Panc1 (cell line): Measurements from ENCODE around the gene TNPO3. TPM values are rescaled to one million over a fixed set of nuclear protein-coding genes. Genes with fewer than 3 reads are reported as not detected.

ENCODE experiments used
- ATAC-seq: fragments of 200-7000 bp; cut with Tn5 transposase; 2 replicates; pipeline ENCODE4 v1.9.1; 2020; ENCODE audit warnings: mild to moderate bottlenecking, moderate library complexity
- BruUV-seq: library from RNA; stranded (reverse); fragments of 400-500 nt; replicated peaks from 2 replicates; lab custom pipeline; 2021; lab: Mats Ljungman, UMichigan
- CTCF ChIA-PET: fragments of 300-600 bp; sonication (Branson Sonifier 250); formaldehyde crosslinking; loops from one replicate; lab custom pipeline; 2022; ENCODE audit warnings: antibody characterized with exemption; lab: Charles Lee
- POLR2A ChIA-PET: fragments of 300-600 bp; sonication (Branson Sonifier 250); formaldehyde crosslinking; loops from one replicate; lab custom pipeline; 2022; ENCODE audit warnings: antibody characterized with exemption; lab: Charles Lee
- DNase-seq: peaks from one replicate; pipeline ENCODE4 v3.0.0-alpha.2; 2010; ENCODE audit warnings: low read depth, low spot score
- H3K27ac ChIP-seq: 2 replicates; pipeline ENCODE4 v1.5.1; 2011; ENCODE audit warnings: mild to moderate bottlenecking, low read length, inconsistent platforms
- H3K27me3 ChIP-seq: fragments of 200-500 bp; sonication (Bioruptor generic); 2 replicates; pipeline ENCODE4 v1.6.0; 2014; ENCODE audit warnings: low read length, inconsistent platforms; ENCODE audit not compliant: control insufficient read depth, insufficient read depth
- H3K36me3 ChIP-seq: fragments of 200-500 bp; sonication (Bioruptor generic); 2 replicates; pipeline ENCODE4 v1.5.1; 2014; ENCODE audit warnings: inconsistent platforms, mild to moderate bottlenecking, low read length, moderate library complexity; ENCODE audit not compliant: control insufficient read depth, insufficient read depth
- H3K4me1 ChIP-seq: 2 replicates; pipeline ENCODE4 v1.5.1; 2011; ENCODE audit warnings: inconsistent platforms, mild to moderate bottlenecking, low read length, moderate library complexity; ENCODE audit not compliant: control insufficient read depth, insufficient read depth
- H3K4me3 ChIP-seq, 2 experiments: 2 replicates each; pipeline ENCODE4 v1.5.1; 2011 to 2012; ENCODE audit warnings: low read depth in 2 of 2, low read length in 2 of 2, mild to moderate bottlenecking in 2 of 2, inconsistent platforms in 1 of 2, moderate library complexity in 1 of 2
- H3K9me3 ChIP-seq: fragments of 200-500 bp; sonication (Bioruptor generic); 2 replicates; pipeline ENCODE4 v1.5.1; 2014; ENCODE audit warnings: low read depth, mild to moderate bottlenecking, inconsistent platforms, low read length, moderate library complexity; ENCODE audit not compliant: control insufficient read depth, insufficient read depth
- CTCF ChIP-seq: fragments of 450-650 bp; IDR thresholded peaks from 2 replicates; pipeline ENCODE4 v1.5.1; 2017; ENCODE audit warnings: mild to moderate bottlenecking
- POLR2AphosphoS5 ChIP-seq: IDR thresholded peaks from 2 replicates; pipeline ENCODE4 v1.6.1; 2012; ENCODE audit warnings: mild to moderate bottlenecking, low read depth, low read length, moderate library complexity
- SIN3A ChIP-seq: IDR thresholded peaks from 2 replicates; pipeline ENCODE4 v1.6.1; 2012; ENCODE audit warnings: low read depth, mild to moderate bottlenecking, low read length, moderate library complexity, borderline replicate concordance; ENCODE audit not compliant: insufficient read depth
- TCF7L2 ChIP-seq: IDR thresholded peaks from 2 replicates; pipeline ENCODE4 v1.6.1; 2011; ENCODE audit warnings: mild to moderate bottlenecking, low read depth, low read length, inconsistent platforms
- in situ Hi-C: cut with HindIII; loops from 2 replicates; pipeline ENCODE4 v1.10.0; 2016; ENCODE audit warnings: low sequenced_read_pairs, low pct_unique_long_range_greater_than_20kb
- intact Hi-C: fragments of 100-400 bp; cut with micrococcal nuclease; formaldehyde crosslinking; loops from one replicate; pipeline ENCODE4 v1.10.0; 2022; ENCODE audit not compliant: unreplicated experiment
- total RNA-seq: library from RNA; stranded (reverse); gene quantifications from one replicate; pipeline ENCODE4 v1.2.1, GENCODE V29; 2021; ENCODE audit not compliant: unreplicated experiment
- TF ChIP-seq, protein P1 (sequence below), 2 experiments: IDR thresholded peaks; 2 replicates each; pipeline ENCODE4 v1.6.1; 2011 to 2012; ENCODE audit warnings: low read depth in 2 of 2, control low read depth in 1 of 2, low read length in 1 of 2, mild to moderate bottlenecking in 1 of 2, moderate library complexity in 1 of 2; ENCODE audit not compliant: insufficient read depth in 1 of 2

TNPO3 gene
- total RNA-seq, 1 experiment from 2014 or later, result 71.8 TPM

DNA sequence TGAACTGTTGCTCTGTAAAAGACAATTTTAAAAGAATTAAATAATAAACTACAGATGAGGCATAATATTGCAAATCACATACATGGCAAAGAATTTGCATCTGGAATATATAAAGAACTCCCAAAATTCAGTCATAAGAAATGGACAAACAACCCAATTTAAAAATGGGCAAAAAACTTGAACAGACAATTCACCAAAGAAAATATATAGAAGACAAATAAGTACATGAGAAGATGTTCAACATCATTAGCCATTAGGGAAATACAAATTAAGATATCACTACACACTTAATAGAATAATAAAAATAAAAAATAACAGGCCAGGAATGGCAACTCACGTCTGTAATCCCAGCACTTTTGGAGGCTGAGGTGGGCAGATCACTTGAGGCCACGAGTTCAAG is 22.0 kb upstream of the TNPO3 start:
- DNase-seq (no peak), ATAC-seq (no peak)
- BruUV-seq, result no TSS peak
- TF ChIP-seq POLR2AphosphoS5 (no peak), SIN3A (no peak), TCF7L2 (no peak), CTCF (no peak)
- TF ChIP-seq, protein P1, sequence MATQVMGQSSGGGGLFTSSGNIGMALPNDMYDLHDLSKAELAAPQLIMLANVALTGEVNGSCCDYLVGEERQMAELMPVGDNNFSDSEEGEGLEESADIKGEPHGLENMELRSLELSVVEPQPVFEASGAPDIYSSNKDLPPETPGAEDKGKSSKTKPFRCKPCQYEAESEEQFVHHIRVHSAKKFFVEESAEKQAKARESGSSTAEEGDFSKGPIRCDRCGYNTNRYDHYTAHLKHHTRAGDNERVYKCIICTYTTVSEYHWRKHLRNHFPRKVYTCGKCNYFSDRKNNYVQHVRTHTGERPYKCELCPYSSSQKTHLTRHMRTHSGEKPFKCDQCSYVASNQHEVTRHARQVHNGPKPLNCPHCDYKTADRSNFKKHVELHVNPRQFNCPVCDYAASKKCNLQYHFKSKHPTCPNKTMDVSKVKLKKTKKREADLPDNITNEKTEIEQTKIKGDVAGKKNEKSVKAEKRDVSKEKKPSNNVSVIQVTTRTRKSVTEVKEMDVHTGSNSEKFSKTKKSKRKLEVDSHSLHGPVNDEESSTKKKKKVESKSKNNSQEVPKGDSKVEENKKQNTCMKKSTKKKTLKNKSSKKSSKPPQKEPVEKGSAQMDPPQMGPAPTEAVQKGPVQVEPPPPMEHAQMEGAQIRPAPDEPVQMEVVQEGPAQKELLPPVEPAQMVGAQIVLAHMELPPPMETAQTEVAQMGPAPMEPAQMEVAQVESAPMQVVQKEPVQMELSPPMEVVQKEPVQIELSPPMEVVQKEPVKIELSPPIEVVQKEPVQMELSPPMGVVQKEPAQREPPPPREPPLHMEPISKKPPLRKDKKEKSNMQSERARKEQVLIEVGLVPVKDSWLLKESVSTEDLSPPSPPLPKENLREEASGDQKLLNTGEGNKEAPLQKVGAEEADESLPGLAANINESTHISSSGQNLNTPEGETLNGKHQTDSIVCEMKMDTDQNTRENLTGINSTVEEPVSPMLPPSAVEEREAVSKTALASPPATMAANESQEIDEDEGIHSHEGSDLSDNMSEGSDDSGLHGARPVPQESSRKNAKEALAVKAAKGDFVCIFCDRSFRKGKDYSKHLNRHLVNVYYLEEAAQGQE (IDR thresholded peaks at IDR 0.05; ENCODE audit: insufficient read depth in 1 of 2, low read depth in 2 of 2, low read length in 1 of 2), result no peak
- in situ Hi-C loops (no loop called here), intact Hi-C loops (no loop called here)
- no peaks in the 10 kb centered on the region for H3K27me3 ChIP-seq
- no peaks in the 10 kb centered on the region for H3K4me1 ChIP-seq
- H3K27ac ChIP-seq, result no peak overlapping the region
- H3K4me3 ChIP-seq, result no peak overlapping the region
- no peaks in the 10 kb centered on the region for H3K36me3 ChIP-seq
- CTCF ChIA-PET, result no interaction called here
- POLR2A ChIA-PET, result no interaction called here
- no peaks in the 10 kb centered on the region for H3K9me3 ChIP-seq

- no peaks in the 10 kb centered on the region for H3K36me3 ChIP-seq
- ChIA-PET POLR2A (no interaction called here), CTCF (no interaction called here)
- H3K4me1 ChIP-seq, result no peaks in the 10 kb centered on the region
- DNase-seq (no peak), ATAC-seq (no peak)
- no peaks in the 10 kb centered on the region for H3K9me3 ChIP-seq
- in situ Hi-C loops, result no loop called here
- BruUV-seq, result no TSS peak
- intact Hi-C loops, result no loop called here
- no peak overlapping the region for H3K4me3 ChIP-seq
- TF ChIP-seq SIN3A (no peak), CTCF (no peak)
- H3K27ac ChIP-seq, result no peak overlapping the region
- H3K27me3 ChIP-seq, result no peaks in the 10 kb centered on the region
Measured at GRCh38 chr7:129074994-129075393, 20.1 kb upstream of the TNPO3 start.
